PC-3 (cell line): ENCODE data around the gene OR2W1.

Experiments used
- CTCF ChIP-seq: fragments of 300-600 bp; sonication (generic); conservative IDR thresholded peaks from 2 replicates; pipeline ENCODE4 v1.5.1; 2017; ENCODE audit warnings: antibody characterized with exemption, low read depth, mild to moderate bottlenecking, low read length
- EZH2 ChIP-seq: fragments of 300-600 bp; sonication (generic); IDR thresholded peaks from one replicate; pipeline ENCODE4 v1.6.1; 2017; ENCODE audit warnings: antibody characterized with exemption, mild to moderate bottlenecking, low read length; ENCODE audit not compliant: unreplicated experiment
- EZH2phosphoT487 ChIP-seq: fragments of 300-600 bp; sonication (generic); IDR thresholded peaks from 2 replicates; pipeline ENCODE4 v1.6.1; 2018; ENCODE audit warnings: mild to moderate bottlenecking, antibody characterized with exemption, low read length, borderline replicate concordance

GRCh38 chr6:29071831-29072723 lies 27.1 kb upstream of the OR2W1 start:
- TF ChIP-seq CTCF (peak; percentile 85), EZH2 (no peak), EZH2phosphoT487 (no peak)
